ENCODE results near the gene NPAS3. TPM values are rescaled to one million over a fixed set of nuclear protein-coding genes. Genes with fewer than 3 reads are reported as not detected.

Gene NPAS3
- polyA plus RNA-seq, 2 of the 4 experiments (the other 2 are of a cell fraction) = not detected

GRCh38 chr14:33401311-33401710 lies 462.6 kb downstream of the NPAS3 start:
- no peak overlapping the region for H3K4me3 ChIP-seq
- ATAC-seq (no peak), FAIRE-seq (no peak), DNase-seq (ENCODE audit: low read depth in 1 of 2, low spot score in 1 of 2) (no peak)
- no peak overlapping the region for H3K4me2 ChIP-seq
- CTCF ChIA-PET = no interaction called here
- no peaks in the 10 kb centered on the region for H3K9me3 ChIP-seq
- H3K4me1 ChIP-seq = no peaks in the 10 kb centered on the region
- POLR2A ChIA-PET = no interaction called here
- H3K27ac ChIP-seq = no peak overlapping the region
- WGBS (ENCODE audit: missing lambda C conversion rate) = 3% methylated on average over 3 of the region's 3 CpGs
- TF ChIP-seq RFX5 (IDR thresholded peaks at IDR 0.05) = no peak
- no peak for TF ChIP-seq NR3C1 (IDR thresholded peaks at IDR 0.05)
- no peak for TF ChIP-seq ZFP36 (IDR thresholded peaks at IDR 0.05; ENCODE audit: borderline replicate concordance, partially characterized antibody)
- TF ChIP-seq MAZ (IDR thresholded peaks at IDR 0.05; ENCODE audit: borderline replicate concordance, low read depth, low read length) = no peak
- TF ChIP-seq CEBPB (IDR thresholded peaks at IDR 0.05) = no peak
- TF ChIP-seq JUNB (IDR thresholded peaks at IDR 0.05) = no peak
- no peak for TF ChIP-seq GATA3 (IDR thresholded peaks at IDR 0.05; ENCODE audit: borderline replicate concordance)

GRCh38 chr14:33402604-33403003 lies 463.9 kb downstream of the NPAS3 start:
- no peak overlapping the region for H3K4me2 ChIP-seq
- ChIA-PET POLR2A (no interaction called here), CTCF (no interaction called here)
- no peak overlapping the region for H3K27ac ChIP-seq
- H3K4me1 ChIP-seq = no peaks in the 10 kb centered on the region
- no peaks in the 10 kb centered on the region for H3K9me3 ChIP-seq
- no peak for TF ChIP-seq FOSB (CRISPR knock-in tag; IDR thresholded peaks at IDR 0.05)
- TF ChIP-seq, protein P1, sequence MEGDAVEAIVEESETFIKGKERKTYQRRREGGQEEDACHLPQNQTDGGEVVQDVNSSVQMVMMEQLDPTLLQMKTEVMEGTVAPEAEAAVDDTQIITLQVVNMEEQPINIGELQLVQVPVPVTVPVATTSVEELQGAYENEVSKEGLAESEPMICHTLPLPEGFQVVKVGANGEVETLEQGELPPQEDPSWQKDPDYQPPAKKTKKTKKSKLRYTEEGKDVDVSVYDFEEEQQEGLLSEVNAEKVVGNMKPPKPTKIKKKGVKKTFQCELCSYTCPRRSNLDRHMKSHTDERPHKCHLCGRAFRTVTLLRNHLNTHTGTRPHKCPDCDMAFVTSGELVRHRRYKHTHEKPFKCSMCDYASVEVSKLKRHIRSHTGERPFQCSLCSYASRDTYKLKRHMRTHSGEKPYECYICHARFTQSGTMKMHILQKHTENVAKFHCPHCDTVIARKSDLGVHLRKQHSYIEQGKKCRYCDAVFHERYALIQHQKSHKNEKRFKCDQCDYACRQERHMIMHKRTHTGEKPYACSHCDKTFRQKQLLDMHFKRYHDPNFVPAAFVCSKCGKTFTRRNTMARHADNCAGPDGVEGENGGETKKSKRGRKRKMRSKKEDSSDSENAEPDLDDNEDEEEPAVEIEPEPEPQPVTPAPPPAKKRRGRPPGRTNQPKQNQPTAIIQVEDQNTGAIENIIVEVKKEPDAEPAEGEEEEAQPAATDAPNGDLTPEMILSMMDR (IDR thresholded peaks at IDR 0.05) = no peak
- TF ChIP-seq NR3C1 (IDR thresholded peaks at IDR 0.05) = no peak
- TF ChIP-seq ZFP36 (IDR thresholded peaks at IDR 0.05; ENCODE audit: borderline replicate concordance, partially characterized antibody) = no peak
- no peak for TF ChIP-seq ESRRA (IDR thresholded peaks at IDR 0.05; ENCODE audit: borderline replicate concordance, low read length)
- TF ChIP-seq NPAS2 (CRISPR knock-in tag; IDR thresholded peaks at IDR 0.05; ENCODE audit: borderline replicate concordance) = no peak
- TF ChIP-seq HOXA7 (CRISPR knock-in tag; IDR thresholded peaks at IDR 0.05) = no peak
- no peak for TF ChIP-seq CHD4 (IDR thresholded peaks at IDR 0.05; ENCODE audit: borderline replicate concordance)
- TF ChIP-seq MAFK (IDR thresholded peaks at IDR 0.05; ENCODE audit: partially characterized antibody) = no peak
- no peak for TF ChIP-seq RARB (CRISPR knock-in tag; IDR thresholded peaks at IDR 0.05)
- TF ChIP-seq EHMT2 (IDR thresholded peaks at IDR 0.05; ENCODE audit: low read depth) = no peak
- TF ChIP-seq REST (IDR thresholded peaks at IDR 0.05) = no peak
- TF ChIP-seq RNF2 (IDR thresholded peaks at IDR 0.05; ENCODE audit: borderline replicate concordance, low read depth) = no peak
- DNase-seq (ENCODE audit: low read depth in 1 of 2, low spot score in 1 of 2) (no peak), FAIRE-seq (no peak), ATAC-seq (no peak)
- no peak overlapping the region for H3K4me3 ChIP-seq

DNA sequence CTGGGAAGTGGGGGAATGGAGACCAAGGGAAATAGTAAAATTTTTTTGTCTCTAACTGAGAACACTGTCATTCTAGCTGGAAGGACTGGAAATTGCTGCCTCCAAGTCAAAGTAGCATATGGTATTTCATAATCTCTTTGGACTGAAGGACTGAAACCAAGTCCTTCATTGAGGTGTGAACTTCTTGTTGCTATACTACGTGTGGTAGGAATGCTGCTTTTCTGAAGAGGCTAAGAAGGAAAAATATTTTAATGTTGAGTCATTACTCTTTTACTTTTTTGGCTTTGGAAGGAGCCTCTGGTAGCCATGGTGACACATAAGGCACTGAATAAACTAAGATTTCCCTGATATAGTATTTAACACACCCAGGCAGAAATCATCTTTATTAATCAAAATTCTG lies 465.4 kb downstream of the NPAS3 start:
- POLR2A ChIA-PET = no interaction called here
- H3K9me3 ChIP-seq = no peaks in the 10 kb centered on the region
- no peaks in the 10 kb centered on the region for H3K4me1 ChIP-seq
- no peak overlapping the region for H3K4me3 ChIP-seq
- H3K27ac ChIP-seq = no peak overlapping the region
- ATAC-seq (no peak), FAIRE-seq (no peak), DNase-seq (ENCODE audit: low read depth in 1 of 2, low spot score in 1 of 2) (no peak)
- WGBS (ENCODE audit: missing lambda C conversion rate) = 6% methylated on average over 1 of the region's 1 CpG
- CTCF ChIA-PET = no interaction called here
- H3K4me2 ChIP-seq = no peak overlapping the region
- TF ChIP-seq, protein P2, sequence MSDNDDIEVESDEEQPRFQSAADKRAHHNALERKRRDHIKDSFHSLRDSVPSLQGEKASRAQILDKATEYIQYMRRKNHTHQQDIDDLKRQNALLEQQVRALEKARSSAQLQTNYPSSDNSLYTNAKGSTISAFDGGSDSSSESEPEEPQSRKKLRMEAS (IDR thresholded peaks at IDR 0.05) = no peak
- TF ChIP-seq NR3C1 (IDR thresholded peaks at IDR 0.05) = no peak
- no peak for TF ChIP-seq HDAC2 (IDR thresholded peaks at IDR 0.05)
- TF ChIP-seq HEYL (CRISPR knock-in tag; IDR thresholded peaks at IDR 0.05) = no peak
- no peak for TF ChIP-seq BCL3 (IDR thresholded peaks at IDR 0.05)
- no peak for TF ChIP-seq HOXB13 (CRISPR knock-in tag; IDR thresholded peaks at IDR 0.05; ENCODE audit: low read depth)
- TF ChIP-seq, protein P3, sequence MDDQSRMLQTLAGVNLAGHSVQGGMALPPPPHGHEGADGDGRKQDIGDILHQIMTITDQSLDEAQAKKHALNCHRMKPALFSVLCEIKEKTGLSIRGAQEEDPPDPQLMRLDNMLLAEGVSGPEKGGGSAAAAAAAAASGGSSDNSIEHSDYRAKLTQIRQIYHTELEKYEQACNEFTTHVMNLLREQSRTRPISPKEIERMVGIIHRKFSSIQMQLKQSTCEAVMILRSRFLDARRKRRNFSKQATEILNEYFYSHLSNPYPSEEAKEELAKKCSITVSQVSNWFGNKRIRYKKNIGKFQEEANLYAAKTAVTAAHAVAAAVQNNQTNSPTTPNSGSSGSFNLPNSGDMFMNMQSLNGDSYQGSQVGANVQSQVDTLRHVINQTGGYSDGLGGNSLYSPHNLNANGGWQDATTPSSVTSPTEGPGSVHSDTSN (IDR thresholded peaks at IDR 0.05) = no peak
- TF ChIP-seq, protein P4, sequence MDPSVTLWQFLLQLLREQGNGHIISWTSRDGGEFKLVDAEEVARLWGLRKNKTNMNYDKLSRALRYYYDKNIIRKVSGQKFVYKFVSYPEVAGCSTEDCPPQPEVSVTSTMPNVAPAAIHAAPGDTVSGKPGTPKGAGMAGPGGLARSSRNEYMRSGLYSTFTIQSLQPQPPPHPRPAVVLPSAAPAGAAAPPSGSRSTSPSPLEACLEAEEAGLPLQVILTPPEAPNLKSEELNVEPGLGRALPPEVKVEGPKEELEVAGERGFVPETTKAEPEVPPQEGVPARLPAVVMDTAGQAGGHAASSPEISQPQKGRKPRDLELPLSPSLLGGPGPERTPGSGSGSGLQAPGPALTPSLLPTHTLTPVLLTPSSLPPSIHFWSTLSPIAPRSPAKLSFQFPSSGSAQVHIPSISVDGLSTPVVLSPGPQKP (IDR thresholded peaks at IDR 0.05; ENCODE audit: low read depth, low read length) = no peak
- TF ChIP-seq TFCP2L1 (CRISPR knock-in tag; IDR thresholded peaks at IDR 0.05) = no peak

All from A549 (cell line).